Stimulated activated CD4-positive, alpha-beta T cell treated with anti-CD3 and anti-CD28 coated beads, Interleukin-15, amount 100 ng/mL, for 48 hours (primary cell): ENCODE data around the gene TCHP.
"Not testable (repeated sequence)": the region's sequence is repeated elsewhere in the genome, so short reads cannot be mapped to it uniquely, and the experiment has no call there.

Experiments used
- DNase-seq, 2 donors: peaks; one replicate each; pipeline ENCODE4 v3.0.0-alpha.2; 2020; ENCODE audit warnings: low read depth in 2 of 2

TCHP gene

GRCh38 chr12:109879351-109880042 lies 20.6 kb upstream of the TCHP start:
- DNase-seq = no peak

- DNase-seq = peak; percentile 65 to 87
These were observed 19.8 kb upstream of the TCHP start, which contains the start of gene GLTP for GRCh38 chr12:109880043-109880931. GLTP (minus strand) TSS chr12:109880541; CDS start chr12:109880374, 167 bp downstream.

- no peak for DNase-seq
These were observed 19.1 kb upstream of the TCHP start for GRCh38 chr12:109880938-109881337.

GRCh38 chr12:109881752-109882151 lies 18.3 kb upstream of the TCHP start:
- DNase-seq = no peak

GRCh38 chr12:109883461-109883860 lies 16.6 kb upstream of the TCHP start:
- DNase-seq = no peak

GRCh38 chr12:109885616-109886015 lies 14.5 kb upstream of the TCHP start:
- DNase-seq = no peak

GRCh38 chr12:109888179-109889020 lies 11.7 kb upstream of the TCHP start:
- DNase-seq = no peak

- no peak for DNase-seq
These were observed 9.4 kb upstream of the TCHP start for GRCh38 chr12:109890620-109891170.

GRCh38 chr12:109891731-109892130 lies 8.3 kb upstream of the TCHP start:
- not testable (repeated sequence) for DNase-seq

GRCh38 chr12:109892165-109892715 lies 7.8 kb upstream of the TCHP start:
- DNase-seq = no peak

- DNase-seq = no peak
These were observed 7.3 kb upstream of the TCHP start for GRCh38 chr12:109892748-109893147.

GRCh38 chr12:109893261-109893995 lies 6.6 kb upstream of the TCHP start:
- no peak for DNase-seq

- no peak for DNase-seq
These were observed 5.1 kb upstream of the TCHP start for GRCh38 chr12:109894939-109895338.

- no peak for DNase-seq
These were observed 3.9 kb upstream of the TCHP start for GRCh38 chr12:109896188-109896587.

GRCh38 chr12:109897029-109897428 lies 3.0 kb upstream of the TCHP start:
- no peak for DNase-seq

GRCh38 chr12:109899345-109899744 lies 729 bp upstream of the TCHP start:
- DNase-seq = not testable (repeated sequence)

- no peak for DNase-seq
These were observed 892 bp downstream of the TCHP start for GRCh38 chr12:109900752-109901580.

- DNase-seq = no peak
These were observed 2.9 kb downstream of the TCHP start for GRCh38 chr12:109902891-109903418.

- no peak for DNase-seq
These were observed 5.2 kb downstream of the TCHP start for GRCh38 chr12:109905301-109905700.
